Measurements from ENCODE around the gene CTXND2. TPM values are rescaled to one million over a fixed set of nuclear protein-coding genes. Genes with fewer than 3 reads are reported as not detected.
"Not testable (repeated sequence)": the region's sequence is repeated elsewhere in the genome, so short reads cannot be mapped to it uniquely, and the experiment has no call there.

CTXND2 gene
- total RNA-seq, 1 experiment from 2014 or later: not detected

DNA sequence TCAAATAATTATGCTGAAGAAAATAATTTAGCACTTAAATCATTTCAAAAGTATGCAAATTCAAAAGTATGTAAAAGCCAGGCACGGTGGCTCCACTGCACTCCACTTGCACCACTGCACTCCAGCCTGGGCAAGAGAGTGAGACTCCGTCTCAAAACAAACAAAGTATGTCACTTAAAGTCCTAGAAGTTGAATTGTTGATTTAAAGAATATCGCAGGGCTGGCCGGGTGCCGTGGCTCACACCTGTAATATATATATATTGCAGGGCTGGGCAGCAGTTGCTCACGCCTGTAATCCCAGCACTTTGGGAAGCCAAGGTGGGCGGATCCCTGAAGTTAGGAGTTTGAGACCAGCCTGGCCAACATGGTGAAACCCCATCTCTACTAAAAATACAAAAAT, 30.5 kb downstream of the CTXND2 start:
- no peak overlapping the region for H3K4me3 ChIP-seq (ENCODE audit: low read length)
- H3K4me2 ChIP-seq (ENCODE audit: low read depth, low read length, poor library complexity, severe bottlenecking): no peak overlapping the region
- no peaks in the 10 kb centered on the region for H3K27me3 ChIP-seq (ENCODE audit: low read length)
- H3K4me1 ChIP-seq (ENCODE audit: low read length): peaks cover 10% of the 10 kb centered on the region
- no peak overlapping the region for H2AFZ ChIP-seq (ENCODE audit: low read length)
- H3K36me3 ChIP-seq (ENCODE audit: insufficient read depth, low read length): no peaks in the 10 kb centered on the region
- no peaks in the 10 kb centered on the region for H3K9me3 ChIP-seq (ENCODE audit: low read length)
- DNase-seq: no peak
- H3K9ac ChIP-seq (ENCODE audit: low read length): no peak overlapping the region
- no peaks in the 10 kb centered on the region for H3K79me2 ChIP-seq (ENCODE audit: low read length)
- no peak overlapping the region for H3K27ac ChIP-seq (ENCODE audit: low read length)
- H3K9me2 ChIP-seq (replicated peaks; ENCODE audit: insufficient read depth, low read length): no peaks in the 10 kb centered on the region; the same call in 1 of the 2 replicates
- no peaks in the 10 kb centered on the region for H4K20me1 ChIP-seq (ENCODE audit: insufficient read depth, low read depth, low read length)

DNA sequence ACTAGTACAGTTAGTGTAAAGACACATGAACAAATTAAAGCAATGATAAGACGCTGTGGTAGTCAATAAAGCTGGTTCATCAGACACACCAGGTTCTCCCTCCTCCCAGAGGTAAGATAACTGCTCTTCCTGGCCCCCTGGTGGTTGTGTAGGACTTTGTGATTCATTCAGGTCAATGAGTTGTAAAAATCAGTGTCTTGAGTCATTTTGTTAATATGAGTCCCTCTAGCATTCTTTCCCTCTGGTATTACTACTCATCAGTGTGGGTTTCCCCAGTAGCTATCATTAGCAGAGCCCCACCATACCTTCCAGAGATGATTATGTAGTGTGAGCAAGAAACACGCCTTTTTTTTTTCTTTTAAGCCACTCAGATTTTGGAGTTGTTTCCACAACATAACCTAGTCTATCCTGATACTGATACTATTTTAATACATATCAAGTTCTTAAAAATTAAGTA, 35.6 kb downstream of the CTXND2 start:
- Histone ChIP-seq H3K9me2 (replicated peaks; ENCODE audit: insufficient read depth, low read length) (no peaks in the 10 kb centered on the region), H3K36me3 (ENCODE audit: insufficient read depth, low read length) (peaks cover 4% of the 10 kb centered on the region), H3K79me2 (ENCODE audit: low read length) (peaks cover 10% of the 10 kb centered on the region), H3K27me3 (ENCODE audit: low read length) (no peaks in the 10 kb centered on the region), H3K9ac (ENCODE audit: low read length) (no peak overlapping the region), H4K20me1 (ENCODE audit: insufficient read depth, low read depth, low read length) (no peaks in the 10 kb centered on the region), H3K4me1 (ENCODE audit: low read length) (peaks cover 21% of the 10 kb centered on the region), H3K4me3 (ENCODE audit: low read length) (no peak overlapping the region), H2AFZ (ENCODE audit: low read length) (peak overlapping the region; percentile 13), H3K9me3 (ENCODE audit: low read length) (no peaks in the 10 kb centered on the region), H3K27ac (ENCODE audit: low read length) (no peak overlapping the region), H3K4me2 (ENCODE audit: low read depth, low read length, poor library complexity, severe bottlenecking) (no peak overlapping the region)
- DNase-seq: peak; percentile 92

DNA sequence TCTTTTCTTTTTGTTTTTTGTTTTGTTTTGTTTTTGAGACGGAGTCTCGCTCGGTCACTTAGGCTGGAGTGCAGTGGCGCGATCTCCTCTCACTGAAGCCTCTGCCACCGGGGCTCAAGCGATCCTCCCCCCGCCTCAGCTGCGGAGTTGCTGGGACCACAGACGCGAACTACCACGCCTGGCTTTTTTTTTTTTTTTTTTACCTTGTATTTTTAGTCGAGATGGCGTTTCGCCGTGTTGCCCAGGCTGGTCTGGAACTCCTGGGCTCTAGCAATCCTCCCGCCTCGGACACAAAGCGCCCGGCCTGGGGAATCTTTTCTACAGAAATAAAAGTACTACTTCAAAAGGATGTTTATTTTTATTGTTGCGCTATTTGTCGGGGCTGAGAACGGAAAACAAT, 38.1 kb downstream of the CTXND2 start:
- no peak overlapping the region for H3K27ac ChIP-seq (ENCODE audit: low read length)
- no peaks in the 10 kb centered on the region for H4K20me1 ChIP-seq (ENCODE audit: insufficient read depth, low read depth, low read length)
- H3K9me3 ChIP-seq (ENCODE audit: low read length): peaks cover 5% of the 10 kb centered on the region
- peaks cover 25% of the 10 kb centered on the region for H3K36me3 ChIP-seq (ENCODE audit: insufficient read depth, low read length)
- peak overlapping the region; percentile 94 for H3K4me2 ChIP-seq (ENCODE audit: low read depth, low read length, poor library complexity, severe bottlenecking)
- H3K9me2 ChIP-seq (replicated peaks; ENCODE audit: insufficient read depth, low read length): no peaks in the 10 kb centered on the region
- no peak overlapping the region; the same call in 1 of the 2 replicates for H3K4me3 ChIP-seq (ENCODE audit: low read length)
- no peak overlapping the region for H3K9ac ChIP-seq (ENCODE audit: low read length)
- H3K4me1 ChIP-seq (ENCODE audit: low read length): peaks cover 22% of the 10 kb centered on the region
- H3K27me3 ChIP-seq (ENCODE audit: low read length): no peaks in the 10 kb centered on the region
- H2AFZ ChIP-seq (ENCODE audit: low read length): no peak overlapping the region
- no peak for DNase-seq
- peaks cover 24% of the 10 kb centered on the region for H3K79me2 ChIP-seq (ENCODE audit: low read length)

DNA sequence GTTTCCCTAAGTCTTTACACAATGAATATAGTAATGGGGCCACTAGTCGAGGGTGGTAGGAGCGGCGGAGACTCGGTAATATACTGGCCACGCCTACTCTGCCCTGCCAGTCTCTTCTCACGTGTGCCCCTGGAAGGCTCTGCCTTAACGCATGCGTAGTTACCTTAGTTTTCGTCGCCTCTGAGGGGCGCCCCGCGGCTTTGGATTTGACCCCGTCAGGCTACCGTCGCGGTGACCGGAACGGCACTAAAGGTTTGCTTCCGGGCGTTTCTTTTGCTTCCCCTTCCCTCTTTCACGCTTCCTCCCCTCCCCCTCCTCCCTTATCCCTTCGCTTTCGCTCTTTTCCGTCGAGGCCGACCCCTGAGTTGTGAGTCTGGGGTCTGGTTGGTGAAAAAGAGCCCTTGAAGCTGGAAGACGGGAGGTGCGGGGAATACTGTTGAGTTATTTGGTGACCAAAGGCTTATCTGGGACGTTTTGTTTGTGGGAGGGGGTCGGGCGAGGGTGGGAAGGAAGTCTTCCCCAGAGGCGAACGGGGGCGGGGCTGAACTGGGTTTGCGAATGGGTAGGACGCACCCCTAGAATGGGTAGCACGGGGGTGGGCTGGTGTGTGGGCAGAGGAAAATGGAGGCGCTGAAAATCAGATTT, 39.3 kb downstream of the CTXND2 start, which contains the start of gene SETDB1:
Gene SETDB1, plus strand, starts transcription at position 267 of the 645 bp plus-strand sequence. CDS start 1,352 bp downstream, outside the sequence.
- H3K27me3 ChIP-seq (ENCODE audit: low read length): no peaks in the 10 kb centered on the region
- peak; percentile 99 for DNase-seq
- peak within 1 kb of the TSS; percentile 82 for H2AFZ ChIP-seq (ENCODE audit: low read length)
- no peaks in the 10 kb centered on the region for H4K20me1 ChIP-seq (ENCODE audit: insufficient read depth, low read depth, low read length)
- H3K79me2 ChIP-seq (ENCODE audit: low read length): peaks cover 29% of the 10 kb centered on the region
- peak within 1 kb of the TSS; percentile 83 for H3K27ac ChIP-seq (ENCODE audit: low read length)
- H3K9ac ChIP-seq (ENCODE audit: low read length): peak within 1 kb of the TSS; percentile 86
- H3K9me2 ChIP-seq (replicated peaks; ENCODE audit: insufficient read depth, low read length): no peaks in the 10 kb centered on the region
- peak within 1 kb of the TSS; percentile 75 for H3K4me3 ChIP-seq (ENCODE audit: low read length)
- peak within 1 kb of the TSS; percentile 94 for H3K4me2 ChIP-seq (ENCODE audit: low read depth, low read length, poor library complexity, severe bottlenecking)
- H3K36me3 ChIP-seq (ENCODE audit: insufficient read depth, low read length): peaks cover 33% of the 10 kb centered on the region
- peaks cover 22% of the 10 kb centered on the region for H3K4me1 ChIP-seq (ENCODE audit: low read length)
- peaks cover 6% of the 10 kb centered on the region for H3K9me3 ChIP-seq (ENCODE audit: low read length)

DNA sequence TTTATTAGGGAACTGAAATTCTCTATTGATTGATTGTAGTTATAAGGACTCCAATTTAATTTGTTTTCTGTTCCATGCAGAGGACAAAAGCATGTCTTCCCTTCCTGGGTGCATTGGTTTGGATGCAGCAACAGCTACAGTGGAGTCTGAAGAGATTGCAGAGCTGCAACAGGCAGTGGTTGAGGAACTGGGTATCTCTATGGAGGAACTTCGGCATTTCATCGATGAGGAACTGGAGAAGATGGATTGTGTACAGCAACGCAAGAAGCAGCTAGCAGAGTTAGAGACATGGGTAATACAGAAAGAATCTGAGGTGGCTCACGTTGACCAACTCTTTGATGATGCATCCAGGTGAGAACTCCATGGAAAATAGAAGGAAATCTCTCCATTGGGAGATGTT, 40.7 kb downstream of the CTXND2 start:
- Histone ChIP-seq H4K20me1 (ENCODE audit: insufficient read depth, low read depth, low read length) (no peaks in the 10 kb centered on the region), H3K4me1 (ENCODE audit: low read length) (peaks cover 18% of the 10 kb centered on the region), H3K27ac (ENCODE audit: low read length) (no peak overlapping the region), H3K4me2 (ENCODE audit: low read depth, low read length, poor library complexity, severe bottlenecking) (peak overlapping the region; percentile 94), H2AFZ (ENCODE audit: low read length) (no peak overlapping the region), H3K79me2 (ENCODE audit: low read length) (peaks cover 35% of the 10 kb centered on the region), H3K4me3 (ENCODE audit: low read length) (peak overlapping the region; percentile 75), H3K9ac (ENCODE audit: low read length) (no peak overlapping the region), H3K9me3 (ENCODE audit: low read length) (peaks cover 6% of the 10 kb centered on the region), H3K36me3 (ENCODE audit: insufficient read depth, low read length) (peaks cover 44% of the 10 kb centered on the region), H3K27me3 (ENCODE audit: low read length) (no peaks in the 10 kb centered on the region), H3K9me2 (replicated peaks; ENCODE audit: insufficient read depth, low read length) (no peaks in the 10 kb centered on the region)
- no peak for DNase-seq

DNA sequence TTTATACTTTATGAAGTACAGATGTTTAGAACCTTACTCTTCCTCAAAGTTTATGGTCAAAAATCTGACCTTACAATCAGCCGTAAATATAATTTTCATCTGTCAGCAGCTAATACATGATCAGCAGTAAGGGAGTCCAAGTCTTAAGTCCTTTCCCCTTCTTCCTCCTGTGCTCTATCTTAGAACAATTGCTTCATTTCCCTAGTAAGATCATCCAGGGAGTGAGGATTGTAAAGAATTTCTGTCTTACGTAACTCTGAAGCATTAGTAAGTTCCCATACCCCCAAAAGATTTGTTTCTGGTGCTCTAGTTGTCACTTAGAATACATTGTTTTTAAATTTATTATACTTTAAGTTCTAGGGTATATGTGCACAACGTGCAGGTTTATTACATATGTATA, 41.4 kb downstream of the CTXND2 start:
- peaks cover 51% of the 10 kb centered on the region for H3K36me3 ChIP-seq (ENCODE audit: insufficient read depth, low read length)
- no peaks in the 10 kb centered on the region for H4K20me1 ChIP-seq (ENCODE audit: insufficient read depth, low read depth, low read length)
- H3K9me3 ChIP-seq (ENCODE audit: low read length): peaks cover 6% of the 10 kb centered on the region
- H3K79me2 ChIP-seq (ENCODE audit: low read length): peaks cover 39% of the 10 kb centered on the region
- no peak overlapping the region for H3K27ac ChIP-seq (ENCODE audit: low read length)
- H3K9me2 ChIP-seq (replicated peaks; ENCODE audit: insufficient read depth, low read length): no peaks in the 10 kb centered on the region
- no peak overlapping the region for H3K4me3 ChIP-seq (ENCODE audit: low read length)
- peaks cover 15% of the 10 kb centered on the region for H3K4me1 ChIP-seq (ENCODE audit: low read length)
- no peak overlapping the region for H3K9ac ChIP-seq (ENCODE audit: low read length)
- H3K4me2 ChIP-seq (ENCODE audit: low read depth, low read length, poor library complexity, severe bottlenecking): no peak overlapping the region
- H2AFZ ChIP-seq (ENCODE audit: low read length): no peak overlapping the region
- no peak for DNase-seq
- H3K27me3 ChIP-seq (ENCODE audit: low read length): no peaks in the 10 kb centered on the region

DNA sequence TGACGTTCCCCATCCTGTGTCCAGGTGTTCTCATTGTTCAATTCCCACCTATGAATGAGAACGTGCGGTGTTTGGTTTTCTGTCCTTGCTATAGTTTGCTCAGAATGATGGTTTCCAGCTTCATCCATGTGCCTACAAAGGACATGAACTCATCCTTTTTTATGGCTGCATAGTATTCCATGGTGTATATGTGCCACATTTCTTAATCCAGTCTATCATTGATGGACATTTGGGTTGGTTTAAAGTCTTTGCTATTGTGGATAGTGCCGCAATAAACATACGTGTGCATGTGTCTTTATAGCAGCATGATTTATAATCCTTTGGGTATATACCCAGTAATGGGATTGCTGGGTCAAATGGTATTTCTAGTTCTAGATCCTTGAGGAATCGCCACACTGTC, 41.8 kb downstream of the CTXND2 start:
- H3K27me3 ChIP-seq (ENCODE audit: low read length); H3K4me2 ChIP-seq (ENCODE audit: low read depth, low read length, poor library complexity, severe bottlenecking); H3K9me2 ChIP-seq (replicated peaks; ENCODE audit: insufficient read depth, low read length); DNase-seq; H3K9ac ChIP-seq (ENCODE audit: low read length); H3K4me3 ChIP-seq (ENCODE audit: low read length); H3K27ac ChIP-seq (ENCODE audit: low read length); H2AFZ ChIP-seq (ENCODE audit: low read length); H3K9me3 ChIP-seq (ENCODE audit: low read length); H4K20me1 ChIP-seq (ENCODE audit: insufficient read depth, low read depth, low read length): not testable (repeated sequence)
- Histone ChIP-seq H3K79me2 (ENCODE audit: low read length) (peaks cover 39% of the 10 kb centered on the region), H3K4me1 (ENCODE audit: low read length) (peaks cover 15% of the 10 kb centered on the region), H3K36me3 (ENCODE audit: insufficient read depth, low read length) (peaks cover 53% of the 10 kb centered on the region)

DNA sequence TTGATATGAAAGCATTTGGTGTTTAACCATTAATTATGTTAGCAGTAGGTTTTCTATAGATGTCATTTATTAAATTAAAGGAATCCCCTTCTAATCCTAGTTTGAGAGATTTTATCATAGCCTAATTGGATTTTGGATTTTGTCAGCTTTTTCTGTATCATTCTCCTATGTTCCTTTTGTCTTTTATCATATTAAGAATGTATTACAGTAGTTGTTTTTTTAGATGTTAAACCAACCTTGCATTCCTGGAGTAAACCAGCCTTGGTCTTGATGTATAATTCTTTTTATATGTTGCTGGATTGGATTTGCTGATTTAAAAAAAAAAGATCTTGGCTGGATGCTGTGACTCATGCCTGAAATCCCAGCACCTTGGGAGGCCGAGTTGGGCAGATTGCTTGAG, 44.8 kb downstream of the CTXND2 start:
- peaks cover 8% of the 10 kb centered on the region for H3K4me1 ChIP-seq (ENCODE audit: low read length)
- H3K79me2 ChIP-seq (ENCODE audit: low read length): peaks cover 45% of the 10 kb centered on the region
- peaks cover 6% of the 10 kb centered on the region for H3K9me3 ChIP-seq (ENCODE audit: low read length)
- H3K9ac ChIP-seq (ENCODE audit: low read length): no peak overlapping the region
- H3K36me3 ChIP-seq (ENCODE audit: insufficient read depth, low read length): peaks cover 69% of the 10 kb centered on the region
- H2AFZ ChIP-seq (ENCODE audit: low read length): no peak overlapping the region
- no peak overlapping the region for H3K4me3 ChIP-seq (ENCODE audit: low read length)
- H3K9me2 ChIP-seq (replicated peaks; ENCODE audit: insufficient read depth, low read length): no peaks in the 10 kb centered on the region
- H3K27me3 ChIP-seq (ENCODE audit: low read length): no peaks in the 10 kb centered on the region
- H4K20me1 ChIP-seq (ENCODE audit: insufficient read depth, low read depth, low read length): no peaks in the 10 kb centered on the region
- H3K4me2 ChIP-seq (ENCODE audit: low read depth, low read length, poor library complexity, severe bottlenecking): no peak overlapping the region
- no peak overlapping the region for H3K27ac ChIP-seq (ENCODE audit: low read length)
- DNase-seq: peak; percentile 72
